MM.1S (cell line): ENCODE data around the gene NR1D2.

Experiments
- CTCF ChIP-seq: fragments of 300-600 bp; sonication (generic); IDR thresholded peaks from 2 replicates; pipeline ENCODE4 v1.5.1; 2016; ENCODE audit warnings: antibody characterized with exemption, low read length, mixed read lengths
- EZH2 ChIP-seq: fragments of 300-600 bp; sonication (generic); optimal IDR thresholded peaks from 2 replicates; pipeline ENCODE3; 2017; ENCODE audit warnings: low read depth, mild to moderate bottlenecking, antibody characterized with exemption, low read length, mixed read lengths
- EZH2phosphoT487 ChIP-seq: fragments of 300-600 bp; sonication (generic); IDR thresholded peaks from 2 replicates; pipeline ENCODE4 v1.6.1; 2018; ENCODE audit warnings: antibody characterized with exemption, low read length

- TF ChIP-seq EZH2phosphoT487 (no peak), CTCF (no peak), EZH2 (no peak)
These were observed 59.3 kb downstream of the NR1D2 start for GRCh38 chr3:24004171-24004938.
